HEK293T (cell line): ENCODE measurements around the gene LRRC71.

Experiments used
- CTCF ChIA-PET: fragments of 350-600 bp; formaldehyde crosslinking; extraction: SDS; loops from one replicate; lab custom pipeline; 2021; ENCODE audit warnings: antibody characterized with exemption, inconsistent platforms; lab: Yijun Ruan, JAX
- POLR2A ChIA-PET: fragments of 350-600 bp; formaldehyde crosslinking; extraction: SDS; loops from one replicate; lab custom pipeline; 2020; ENCODE audit warnings: antibody characterized with exemption, inconsistent platforms; lab: Yijun Ruan, JAX
- DNase-seq: peaks from one replicate; pipeline ENCODE4 v3.0.0; 2012; ENCODE audit warnings: mixed read lengths; ENCODE audit errors: extremely low spot score
- ARNT ChIP-seq: fragments of 450-650 bp; IDR thresholded peaks from 2 replicates; pipeline ENCODE4 v1.6.1; 2017; ENCODE audit warnings: mild to moderate bottlenecking
- BHLHE40 ChIP-seq: fragments of 450-650 bp; IDR thresholded peaks from 2 replicates; pipeline ENCODE4 v1.6.1; 2016; ENCODE audit warnings: mild to moderate bottlenecking, moderate library complexity, borderline replicate concordance
- CTBP1 ChIP-seq: fragments of 450-650 bp; IDR thresholded peaks from 2 replicates; pipeline ENCODE4 v1.6.1; 2016; ENCODE audit warnings: borderline replicate concordance
- ELF4 ChIP-seq: fragments of 450-650 bp; IDR thresholded peaks from 2 replicates; pipeline ENCODE4 v1.6.1; 2017; ENCODE audit warnings: antibody characterized with exemption
- FOXA1 ChIP-seq: fragments of 450-650 bp; IDR thresholded peaks from 2 replicates; pipeline ENCODE4 v1.6.1; 2016; ENCODE audit warnings: mild to moderate bottlenecking
- FOXK2 ChIP-seq: fragments of 450-650 bp; IDR thresholded peaks from 2 replicates; pipeline ENCODE4 v1.6.1; 2016; ENCODE audit warnings: mild to moderate bottlenecking
- FOXM1 ChIP-seq: fragments of 450-650 bp; IDR thresholded peaks from 2 replicates; pipeline ENCODE4 v1.6.1; 2017; ENCODE audit warnings: mild to moderate bottlenecking, borderline replicate concordance
- HDGF ChIP-seq: fragments of 450-650 bp; IDR thresholded peaks from 2 replicates; pipeline ENCODE4 v1.6.1; 2017; ENCODE audit warnings: antibody characterized with exemption, borderline replicate concordance
- L3MBTL2 ChIP-seq: fragments of 450-650 bp; conservative IDR thresholded peaks from 2 replicates; pipeline ENCODE4 v1.6.1; 2016; ENCODE audit warnings: mild to moderate bottlenecking
- LEF1 ChIP-seq: fragments of 450-650 bp; IDR thresholded peaks from 2 replicates; pipeline ENCODE4 v1.6.1; 2017; ENCODE audit warnings: mild to moderate bottlenecking, borderline replicate concordance
- NFRKB ChIP-seq: fragments of 450-650 bp; IDR thresholded peaks from 2 replicates; pipeline ENCODE4 v1.6.1; 2016; ENCODE audit warnings: mild to moderate bottlenecking, moderate library complexity
- SP1 ChIP-seq: fragments of 450-650 bp; IDR thresholded peaks from 2 replicates; pipeline ENCODE4 v1.6.1; 2017
- SUZ12 ChIP-seq: fragments of 450-650 bp; IDR thresholded peaks from 2 replicates; pipeline ENCODE4 v1.6.1; 2016; ENCODE audit warnings: mild to moderate bottlenecking
- TARDBP ChIP-seq: fragments of 450-650 bp; IDR thresholded peaks from 2 replicates; pipeline ENCODE4 v1.6.1; 2016
- ZNF384 ChIP-seq: fragments of 450-650 bp; IDR thresholded peaks from 2 replicates; pipeline ENCODE4 v1.6.1; 2016
- TF ChIP-seq, protein P1 (sequence below): fragments of 450-650 bp; IDR thresholded peaks from 2 replicates; pipeline ENCODE4 v1.6.1; 2016

LRRC71 gene

DNA sequence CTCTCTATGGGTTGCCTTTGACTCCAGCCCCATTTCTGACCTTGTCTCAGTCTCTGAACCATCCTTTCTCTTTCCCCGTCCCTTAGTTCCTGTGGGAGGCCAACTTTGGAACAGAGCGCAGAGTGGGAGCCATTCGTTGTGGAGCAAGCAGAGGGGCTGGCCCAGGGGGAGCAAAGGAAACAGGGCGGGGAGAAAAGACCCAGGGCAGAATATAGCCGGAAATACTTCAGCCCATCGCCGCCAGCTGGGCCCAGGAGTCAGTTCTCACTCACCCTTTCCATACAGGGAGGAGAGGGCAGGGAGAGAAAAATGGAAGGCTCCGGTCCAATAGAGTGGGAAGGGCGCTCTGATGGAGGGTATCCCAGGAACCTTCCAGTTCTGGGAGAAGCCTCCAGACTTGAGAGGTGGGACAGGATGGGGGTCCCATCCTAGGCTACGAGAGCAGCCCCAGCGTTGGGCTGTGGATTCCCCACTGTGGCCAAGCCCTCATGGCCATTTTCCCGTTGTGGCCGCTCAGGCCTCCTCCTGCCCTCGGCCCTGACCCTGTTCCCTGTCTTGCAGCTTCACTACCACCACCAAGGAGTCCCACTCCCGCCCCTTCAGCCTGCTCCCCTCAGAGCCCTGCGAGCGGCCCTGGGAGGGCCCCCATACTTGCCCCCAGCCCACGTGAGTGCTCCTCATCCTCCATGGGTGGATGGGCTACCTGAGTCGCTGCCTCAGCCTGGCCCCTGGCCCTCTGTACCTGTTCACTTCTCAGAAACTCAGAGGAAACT, 16.1 kb upstream of the LRRC71 start:
- ChIA-PET CTCF (interaction anchor here (0.6 kb wide), 2 partner anchors 23 to 157 kb away, joined by 4 to 5 read pairs; no protein-coding TSS in a partner anchor), POLR2A (no interaction called here)
- no peak for DNase-seq
- TF ChIP-seq ZNF384: no peak
- no peak for TF ChIP-seq FOXK2
- TF ChIP-seq BHLHE40: no peak
- TF ChIP-seq LEF1: no peak
- no peak for TF ChIP-seq SUZ12
- TF ChIP-seq TARDBP: no peak

- CTCF ChIA-PET: no interaction called here
- POLR2A ChIA-PET: no interaction called here
- no peak for TF ChIP-seq ELF4
- TF ChIP-seq TARDBP: no peak
- TF ChIP-seq L3MBTL2: no peak
- TF ChIP-seq NFRKB: no peak
- TF ChIP-seq ARNT: no peak
- TF ChIP-seq CTBP1: no peak
- TF ChIP-seq ZNF384: no peak
- TF ChIP-seq SP1: no peak
- TF ChIP-seq LEF1: no peak
- no peak for TF ChIP-seq HDGF
- DNase-seq: no peak
These were observed 15.3 kb upstream of the LRRC71 start for GRCh38 chr1:156905176-156905575.

GRCh38 chr1:156905651-156906050, 14.8 kb upstream of the LRRC71 start:
- DNase-seq: no peak
- ChIA-PET POLR2A (no interaction called here), CTCF (no interaction called here)
- TF ChIP-seq HDGF: no peak
- TF ChIP-seq ZNF384: no peak
- TF ChIP-seq L3MBTL2: no peak
- TF ChIP-seq BHLHE40: no peak
- TF ChIP-seq FOXK2: no peak
- TF ChIP-seq TARDBP: no peak
- TF ChIP-seq FOXA1: no peak
- no peak for TF ChIP-seq FOXM1
- no peak for TF ChIP-seq SP1
- TF ChIP-seq ARNT: no peak
- TF ChIP-seq SUZ12: no peak
- TF ChIP-seq ELF4: no peak
- TF ChIP-seq CTBP1: no peak
- TF ChIP-seq LEF1: no peak
- TF ChIP-seq, protein P1, sequence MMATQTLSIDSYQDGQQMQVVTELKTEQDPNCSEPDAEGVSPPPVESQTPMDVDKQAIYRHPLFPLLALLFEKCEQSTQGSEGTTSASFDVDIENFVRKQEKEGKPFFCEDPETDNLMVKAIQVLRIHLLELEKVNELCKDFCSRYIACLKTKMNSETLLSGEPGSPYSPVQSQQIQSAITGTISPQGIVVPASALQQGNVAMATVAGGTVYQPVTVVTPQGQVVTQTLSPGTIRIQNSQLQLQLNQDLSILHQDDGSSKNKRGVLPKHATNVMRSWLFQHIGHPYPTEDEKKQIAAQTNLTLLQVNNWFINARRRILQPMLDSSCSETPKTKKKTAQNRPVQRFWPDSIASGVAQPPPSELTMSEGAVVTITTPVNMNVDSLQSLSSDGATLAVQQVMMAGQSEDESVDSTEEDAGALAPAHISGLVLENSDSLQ: no peak
- TF ChIP-seq NFRKB: no peak

GRCh38 chr1:156906206-156906906, 14.1 kb upstream of the LRRC71 start:
- ChIA-PET CTCF (no interaction called here), POLR2A (no interaction called here)
- DNase-seq: no peak
- no peak for TF ChIP-seq CTBP1
- TF ChIP-seq BHLHE40: no peak
- TF ChIP-seq ZNF384: no peak
- no peak for TF ChIP-seq TARDBP

GRCh38 chr1:156908541-156908940, 11.9 kb upstream of the LRRC71 start:
- TF ChIP-seq HDGF (no peak), L3MBTL2 (no peak), ARNT (no peak), FOXA1 (no peak), NFRKB (no peak), BHLHE40 (no peak), ZNF384 (no peak), CTBP1 (no peak), FOXM1 (no peak)
- TF ChIP-seq, protein P1: no peak
- ChIA-PET CTCF (interaction anchor here (1.1 kb wide), 1 partner anchor 219 kb away, joined by 3 read pairs; no protein-coding TSS in a partner anchor), POLR2A (no interaction called here)
- no peak for DNase-seq

DNA sequence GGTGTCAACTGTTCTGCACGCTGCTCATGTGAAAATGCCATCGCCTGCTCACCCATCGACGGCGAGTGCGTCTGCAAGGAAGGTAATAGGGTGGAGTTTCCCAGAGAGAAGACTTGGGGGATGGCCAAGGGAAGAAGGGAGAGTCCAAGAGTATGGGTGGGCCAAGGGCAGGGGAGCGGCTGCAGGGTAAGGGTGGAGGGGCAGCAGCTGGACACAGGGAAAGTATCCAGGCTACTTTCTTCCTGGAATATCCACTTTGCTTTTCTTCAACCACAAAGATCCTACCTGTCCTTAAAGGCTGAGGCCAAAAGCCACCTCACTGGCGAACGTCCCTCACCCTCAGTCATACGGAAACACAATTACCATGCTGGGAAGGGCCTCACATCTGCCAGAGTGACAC, 11.5 kb upstream of the LRRC71 start:
- TF ChIP-seq FOXA1: no peak
- TF ChIP-seq CTBP1: no peak
- TF ChIP-seq FOXM1: no peak
- TF ChIP-seq FOXK2: no peak
- no peak for TF ChIP-seq ARNT
- TF ChIP-seq LEF1: no peak
- no peak for TF ChIP-seq ZNF384
- TF ChIP-seq, protein P1: no peak
- no peak for TF ChIP-seq ELF4
- no peak for TF ChIP-seq HDGF
- no peak for TF ChIP-seq BHLHE40
- no peak for TF ChIP-seq L3MBTL2
- no peak for TF ChIP-seq SUZ12
- TF ChIP-seq NFRKB: no peak
- TF ChIP-seq TARDBP: no peak
- TF ChIP-seq SP1: no peak
- ChIA-PET CTCF (interaction anchor here (1.0 to 1.1 kb wide), 2 partner anchors 11 to 220 kb away, joined by 3 read pairs; no protein-coding TSS in a partner anchor), POLR2A (no interaction called here)
- no peak for DNase-seq
